ENCODE measurements around the gene DOCK2. TPM values are rescaled to one million over a fixed set of nuclear protein-coding genes. Genes with fewer than 3 reads are reported as not detected.

The DOCK2 gene
- total and polyA plus RNA-seq, 2 donors (not counting 1 experiment from before 2014, with no cell fraction given): 112 to 330 TPM

DNA sequence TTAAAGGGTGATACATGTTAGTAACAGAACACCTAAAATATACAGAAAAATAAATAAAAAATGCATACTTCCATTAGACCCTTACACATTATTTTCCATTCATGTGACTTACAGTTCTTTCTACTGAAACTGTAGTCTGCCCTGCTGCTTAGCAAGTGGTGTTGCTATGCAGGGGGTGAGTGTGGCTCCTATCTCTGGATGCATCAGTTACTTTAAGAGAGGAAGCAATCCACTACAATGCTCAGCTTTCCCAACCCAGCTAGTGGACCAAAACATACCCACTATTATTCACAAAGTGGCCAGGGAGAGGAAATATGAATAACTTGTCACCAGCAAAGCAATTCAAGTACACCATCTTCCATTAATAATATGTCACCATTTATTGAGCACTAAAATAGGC, 121.8 kb downstream of the DOCK2 start:
- Histone ChIP-seq H3K27ac (ENCODE audit: low read length in 2 of 2) (no peak overlapping the region), H3K9ac (ENCODE audit: low read length) (no peak overlapping the region), H3K79me2 (ENCODE audit: control insufficient read depth, insufficient read depth, low read length) (no peaks in the 10 kb centered on the region), H3K36me3 (replicated peaks in 1 of 2; ENCODE audit: control extremely low read depth in 1 of 2, control insufficient read depth in 1 of 2, extremely low read depth in 1 of 2, insufficient read depth in 2 of 2, low read length in 1 of 2) (peaks cover 4 to 80% of the 10 kb centered on the region in 2 experiments), H4K20me1 (ENCODE audit: control insufficient read depth, insufficient read depth, low read length, poor library complexity, severe bottlenecking) (peaks cover 10% of the 10 kb centered on the region), H2AFZ (ENCODE audit: insufficient read depth, low read depth, low read length, poor library complexity, severe bottlenecking) (no peak overlapping the region), H3K4me3 (ENCODE audit: control extremely low read depth in 1 of 5, extremely low read depth in 1 of 5, insufficient read depth in 1 of 5, low read depth in 2 of 5, low read length in 4 of 5) (no peak overlapping the region), H3K4me1 (ENCODE audit: control insufficient read depth in 2 of 2, insufficient read depth in 2 of 2, low read length in 2 of 2) (no peaks in the 10 kb centered on the region), H3K4me2 (replicated peaks; ENCODE audit: low read depth, low read length, poor library complexity, severe bottlenecking) (no peak overlapping the region), H3K9me3 (ENCODE audit: control extremely low read depth in 1 of 3, control insufficient read depth in 2 of 3, insufficient read depth in 1 of 3, low read length in 2 of 3) (no peaks in the 10 kb centered on the region), H3K27me3 (replicated peaks in 1 of 4; ENCODE audit: control extremely low read depth in 1 of 4, control insufficient read depth in 3 of 4, insufficient read depth in 4 of 4, low read length in 3 of 4) (no peaks in the 10 kb centered on the region)
- Mint-ChIP-seq H3K9me3 (ENCODE audit: insufficient read depth) (no peaks in the 10 kb centered on the region), H3K4me1 (no peaks in the 10 kb centered on the region), H3K4me3 (no peak overlapping the region), H3K27ac (no peak overlapping the region), H3K27me3 (no peaks in the 10 kb centered on the region)
- DNase-seq (no peak), ATAC-seq (ENCODE audit: low read depth) (no peak)
- ChIA-PET CTCF (no interaction called here), POLR2A (no interaction called here)
- no peak for TF ChIP-seq CTCF (IDR thresholded peaks at IDR 0.05)
- no peak for TF ChIP-seq EZH2 (IDR thresholded peaks at IDR 0.05; ENCODE audit: borderline replicate concordance, insufficient read depth, low read depth, low read length, poor library complexity, severe bottlenecking)
- intact Hi-C loops (cut with micrococcal nuclease): no loop called here

DNA sequence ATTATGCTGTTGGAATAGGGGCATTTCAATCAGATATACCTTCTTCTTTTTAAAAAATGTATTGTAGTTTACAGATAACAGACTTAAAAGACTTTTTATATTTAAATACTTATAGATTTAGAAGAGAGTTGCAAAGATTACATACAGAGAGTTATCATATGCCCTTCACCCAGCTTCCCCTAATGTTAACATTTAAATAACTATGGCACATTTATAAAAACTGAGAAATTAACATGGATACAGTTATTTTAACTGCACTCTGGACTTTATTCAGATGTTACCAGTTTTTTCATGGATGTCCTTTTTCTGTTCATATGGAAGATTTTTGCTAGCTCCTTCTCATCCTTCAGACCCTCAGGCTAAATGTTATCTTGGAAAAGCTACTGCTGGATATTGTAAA, 123.2 kb downstream of the DOCK2 start:
- Histone ChIP-seq H3K4me2 (replicated peaks; ENCODE audit: low read depth, low read length, poor library complexity, severe bottlenecking) (no peak overlapping the region), H3K9me3 (ENCODE audit: control extremely low read depth in 1 of 3, control insufficient read depth in 2 of 3, insufficient read depth in 1 of 3, low read length in 2 of 3) (no peaks in the 10 kb centered on the region), H3K79me2 (ENCODE audit: control insufficient read depth, insufficient read depth, low read length) (no peaks in the 10 kb centered on the region), H3K36me3 (replicated peaks in 1 of 2; ENCODE audit: control extremely low read depth in 1 of 2, control insufficient read depth in 1 of 2, extremely low read depth in 1 of 2, insufficient read depth in 2 of 2, low read length in 1 of 2) (peaks cover 5 to 78% of the 10 kb centered on the region in 2 experiments), H3K4me3 (ENCODE audit: control extremely low read depth in 1 of 5, extremely low read depth in 1 of 5, insufficient read depth in 1 of 5, low read depth in 2 of 5, low read length in 4 of 5) (no peak overlapping the region), H4K20me1 (ENCODE audit: control insufficient read depth, insufficient read depth, low read length, poor library complexity, severe bottlenecking) (peaks cover 8% of the 10 kb centered on the region), H3K4me1 (ENCODE audit: control insufficient read depth in 2 of 2, insufficient read depth in 2 of 2, low read length in 2 of 2) (no peaks in the 10 kb centered on the region), H3K9ac (ENCODE audit: low read length) (no peak overlapping the region), H3K27ac (ENCODE audit: low read length in 2 of 2) (no peak overlapping the region), H2AFZ (ENCODE audit: insufficient read depth, low read depth, low read length, poor library complexity, severe bottlenecking) (no peak overlapping the region), H3K27me3 (replicated peaks in 1 of 4; ENCODE audit: control extremely low read depth in 1 of 4, control insufficient read depth in 3 of 4, insufficient read depth in 4 of 4, low read length in 3 of 4) (no peaks in the 10 kb centered on the region)
- ChIA-PET POLR2A (no interaction called here), CTCF (no interaction called here)
- intact Hi-C loops (cut with micrococcal nuclease): no loop called here
- no peak for TF ChIP-seq CTCF (IDR thresholded peaks at IDR 0.05)
- TF ChIP-seq EZH2 (IDR thresholded peaks at IDR 0.05; ENCODE audit: borderline replicate concordance, insufficient read depth, low read depth, low read length, poor library complexity, severe bottlenecking): no peak
- no peak overlapping the region for H3K4me3 Mint-ChIP-seq
- no peaks in the 10 kb centered on the region for H3K9me3 Mint-ChIP-seq (ENCODE audit: insufficient read depth)
- H3K4me1 Mint-ChIP-seq: no peaks in the 10 kb centered on the region
- ATAC-seq (ENCODE audit: low read depth) (no peak), DNase-seq (no peak)
- H3K27me3 Mint-ChIP-seq: no peaks in the 10 kb centered on the region
- H3K27ac Mint-ChIP-seq: no peak overlapping the region
